Loucy (cell line): ENCODE measurements around the gene AADAC.

Experiments
- EZH2phosphoT487 ChIP-seq: fragments of 200-600 bp; IDR thresholded peaks from 2 replicates; pipeline ENCODE4 v1.6.1; 2018; ENCODE audit warnings: antibody characterized with exemption, mild to moderate bottlenecking, moderate library complexity, borderline replicate concordance
- TF ChIP-seq, protein P1 (sequence below): fragments of 200-600 bp; sonication (generic); conservative IDR thresholded peaks from 2 replicates; pipeline ENCODE4 v1.5.1; 2014; ENCODE audit warnings: mild to moderate bottlenecking, antibody characterized with exemption, low read length

GRCh38 chr3:151776259-151776740 lies 37.6 kb upstream of the AADAC start:
- TF ChIP-seq, protein P1, sequence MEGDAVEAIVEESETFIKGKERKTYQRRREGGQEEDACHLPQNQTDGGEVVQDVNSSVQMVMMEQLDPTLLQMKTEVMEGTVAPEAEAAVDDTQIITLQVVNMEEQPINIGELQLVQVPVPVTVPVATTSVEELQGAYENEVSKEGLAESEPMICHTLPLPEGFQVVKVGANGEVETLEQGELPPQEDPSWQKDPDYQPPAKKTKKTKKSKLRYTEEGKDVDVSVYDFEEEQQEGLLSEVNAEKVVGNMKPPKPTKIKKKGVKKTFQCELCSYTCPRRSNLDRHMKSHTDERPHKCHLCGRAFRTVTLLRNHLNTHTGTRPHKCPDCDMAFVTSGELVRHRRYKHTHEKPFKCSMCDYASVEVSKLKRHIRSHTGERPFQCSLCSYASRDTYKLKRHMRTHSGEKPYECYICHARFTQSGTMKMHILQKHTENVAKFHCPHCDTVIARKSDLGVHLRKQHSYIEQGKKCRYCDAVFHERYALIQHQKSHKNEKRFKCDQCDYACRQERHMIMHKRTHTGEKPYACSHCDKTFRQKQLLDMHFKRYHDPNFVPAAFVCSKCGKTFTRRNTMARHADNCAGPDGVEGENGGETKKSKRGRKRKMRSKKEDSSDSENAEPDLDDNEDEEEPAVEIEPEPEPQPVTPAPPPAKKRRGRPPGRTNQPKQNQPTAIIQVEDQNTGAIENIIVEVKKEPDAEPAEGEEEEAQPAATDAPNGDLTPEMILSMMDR, result no peak
- no peak for TF ChIP-seq EZH2phosphoT487
